DOHH2 (cell line): ENCODE measurements around the gene WDR77.

ENCODE experiments used
- H3F3A ChIP-seq: fragments of 200-600 bp; sonication (generic), shearing (Covaris generic); 2 replicates; pipeline ENCODE4 v1.6.0; 2016; ENCODE audit warnings: antibody characterized with exemption, mild to moderate bottlenecking; ENCODE audit not compliant: control insufficient read depth, insufficient read depth
- H3K27ac ChIP-seq: fragments of 200-600 bp; sonication (generic); 2 replicates; pipeline ENCODE4 v1.5.1; 2014; ENCODE audit warnings: low read depth, mild to moderate bottlenecking, low read length, moderate library complexity
- H3K27me3 ChIP-seq: fragments of 200-600 bp; sonication (generic); 2 replicates; pipeline ENCODE4 v1.6.1; 2014; ENCODE audit warnings: mild to moderate bottlenecking, low read length, mixed read lengths; ENCODE audit not compliant: control insufficient read depth
- H3K36me3 ChIP-seq: fragments of 200-600 bp; sonication (generic); 2 replicates; pipeline ENCODE4 v1.6.1; 2014; ENCODE audit warnings: mild to moderate bottlenecking, low read length, moderate library complexity, mixed read lengths; ENCODE audit not compliant: control insufficient read depth
- H3K4me1 ChIP-seq: fragments of 200-600 bp; sonication (generic); 2 replicates; pipeline ENCODE4 v1.6.1; 2014; ENCODE audit warnings: mild to moderate bottlenecking, low read length, mixed read lengths; ENCODE audit not compliant: control insufficient read depth
- H3K4me2 ChIP-seq: fragments of 200-600 bp; sonication (generic); 2 replicates; pipeline ENCODE4 v1.6.0; 2014; ENCODE audit warnings: mild to moderate bottlenecking, low read length, moderate library complexity
- H3K4me3 ChIP-seq: fragments of 200-600 bp; sonication (generic); 2 replicates; pipeline ENCODE4 v1.5.1; 2014; ENCODE audit warnings: mild to moderate bottlenecking, low read length, mixed read lengths
- H3K79me2 ChIP-seq: fragments of 200-600 bp; sonication (generic); 2 replicates; pipeline ENCODE4 v1.6.1; 2014; ENCODE audit warnings: mild to moderate bottlenecking, low read length, mixed read lengths; ENCODE audit not compliant: control insufficient read depth
- H3K9me2 ChIP-seq: fragments of 200-600 bp; sonication (generic); replicated peaks from 2 replicates; pipeline ENCODE4 v1.6.1; 2014; ENCODE audit warnings: mild to moderate bottlenecking, low read length, mixed read lengths; ENCODE audit not compliant: control insufficient read depth
- H3K9me3 ChIP-seq: fragments of 200-600 bp; sonication (generic); 2 replicates; pipeline ENCODE4 v1.6.1; 2014; ENCODE audit warnings: antibody characterized with exemption, low read length, mixed read lengths; ENCODE audit not compliant: control insufficient read depth, insufficient read depth
- H4K20me1 ChIP-seq: fragments of 200-600 bp; sonication (generic); 2 replicates; pipeline ENCODE4 v1.6.0; 2014; ENCODE audit warnings: low read depth, mild to moderate bottlenecking, antibody characterized with exemption, low read length, moderate library complexity; ENCODE audit not compliant: control insufficient read depth, insufficient read depth
- CTCF ChIP-seq: fragments of 200-600 bp; sonication (generic); IDR thresholded peaks from one replicate; pipeline ENCODE4 v1.5.1; 2014; ENCODE audit warnings: antibody characterized with exemption, mild to moderate bottlenecking, low read depth, low read length; ENCODE audit not compliant: poor library complexity, severe bottlenecking
- EZH2phosphoT487 ChIP-seq: fragments of 200-600 bp; sonication (generic); IDR thresholded peaks from 2 replicates; pipeline ENCODE4 v1.6.1; 2017; ENCODE audit warnings: borderline replicate concordance, mild to moderate bottlenecking, antibody characterized with exemption, low read length, moderate library complexity, mixed read lengths

The WDR77 gene

DNA sequence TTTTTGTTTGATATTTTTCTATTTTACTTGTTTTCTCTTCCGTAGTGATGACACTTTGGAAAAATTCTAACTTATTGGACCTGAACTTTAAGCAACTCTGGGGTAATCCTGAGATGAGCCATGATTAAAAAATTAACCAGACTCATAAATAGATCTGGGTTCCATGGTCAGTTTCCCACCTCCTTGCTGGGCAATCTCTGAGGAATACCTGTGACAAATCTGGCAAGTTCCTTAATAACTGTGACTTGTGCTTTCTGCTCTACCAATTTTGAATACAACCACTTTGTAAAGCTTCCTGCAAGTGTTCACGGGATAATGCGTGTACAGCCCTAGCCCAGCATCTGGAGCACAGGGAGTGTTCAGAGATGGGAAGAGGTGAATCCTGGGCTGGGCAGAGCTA, 24.8 kb downstream of the WDR77 start:
- Histone ChIP-seq H3K27ac (no peak overlapping the region), H3K79me2 (no peaks in the 10 kb centered on the region), H3F3A (no peaks in the 10 kb centered on the region), H3K27me3 (peaks cover 17% of the 10 kb centered on the region), H3K4me2 (no peak overlapping the region), H3K4me1 (no peaks in the 10 kb centered on the region), H3K4me3 (no peak overlapping the region), H3K36me3 (no peaks in the 10 kb centered on the region), H3K9me2 (no peaks in the 10 kb centered on the region), H4K20me1 (no peaks in the 10 kb centered on the region), H3K9me3 (no peaks in the 10 kb centered on the region)
- TF ChIP-seq EZH2phosphoT487 (no peak), CTCF (no peak)

- TF ChIP-seq EZH2phosphoT487: no peak
- no peak for TF ChIP-seq CTCF
- H3K9me3 ChIP-seq: no peaks in the 10 kb centered on the region
- no peak overlapping the region for H3K4me3 ChIP-seq
- no peak overlapping the region for H3K4me2 ChIP-seq
- no peak overlapping the region for H3K27ac ChIP-seq
- no peaks in the 10 kb centered on the region for H3K4me1 ChIP-seq
- no peaks in the 10 kb centered on the region for H3F3A ChIP-seq
- H3K9me2 ChIP-seq: no peaks in the 10 kb centered on the region
- no peaks in the 10 kb centered on the region for H4K20me1 ChIP-seq
- peaks cover 17% of the 10 kb centered on the region for H3K27me3 ChIP-seq
- H3K79me2 ChIP-seq: no peaks in the 10 kb centered on the region
- no peaks in the 10 kb centered on the region for H3K36me3 ChIP-seq
Measured at GRCh38 chr1:111422546-111423391, 26.3 kb downstream of the WDR77 start.

DNA sequence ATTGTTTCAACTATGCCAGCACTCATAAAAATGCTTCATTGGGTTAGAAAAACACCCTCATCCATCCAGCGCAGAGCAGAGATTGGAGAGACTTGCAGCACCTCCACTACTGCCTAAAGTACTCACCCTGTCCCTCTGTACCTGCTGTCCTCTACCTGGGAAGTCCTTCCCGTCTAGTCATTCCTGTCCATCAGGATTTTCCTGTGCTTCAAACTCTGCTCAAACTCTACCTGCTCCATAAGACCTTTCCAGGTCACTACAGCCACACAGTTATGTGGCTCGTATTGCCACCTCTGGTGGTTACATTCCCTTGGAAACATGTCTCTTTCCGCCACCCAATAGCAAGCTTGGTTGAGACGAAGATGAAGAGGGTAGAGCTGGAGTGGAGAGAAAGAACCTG, 28.7 kb downstream of the WDR77 start:
- Histone ChIP-seq H3K4me1 (no peaks in the 10 kb centered on the region), H3K4me2 (no peak overlapping the region), H3K79me2 (no peaks in the 10 kb centered on the region), H4K20me1 (no peaks in the 10 kb centered on the region), H3K27me3 (peaks cover 15% of the 10 kb centered on the region), H3K27ac (no peak overlapping the region), H3K36me3 (no peaks in the 10 kb centered on the region), H3F3A (no peaks in the 10 kb centered on the region), H3K4me3 (no peak overlapping the region), H3K9me2 (no peaks in the 10 kb centered on the region), H3K9me3 (no peaks in the 10 kb centered on the region)
- TF ChIP-seq CTCF: no peak
- no peak for TF ChIP-seq EZH2phosphoT487
